PFSK-1 (cell line): ENCODE measurements around the gene FYN.

Source experiments
- POLR2AphosphoS5 ChIP-seq: IDR thresholded peaks from 2 replicates; pipeline ENCODE4 v1.6.1; 2012; ENCODE audit warnings: low read depth, mild to moderate bottlenecking, control low read depth, low read length, moderate library complexity
- REST ChIP-seq, 2 experiments: IDR thresholded peaks; 2 replicates each; pipeline versions ENCODE4 v1.6.1 to v1.8.0; 2011 to 2012; ENCODE audit warnings: low read depth in 2 of 2, low read length in 2 of 2, control low read depth in 1 of 2, inconsistent platforms in 1 of 2, mild to moderate bottlenecking in 1 of 2, moderate library complexity in 1 of 2; ENCODE audit not compliant: insufficient read depth in 1 of 2
- TAF1 ChIP-seq: IDR thresholded peaks from 2 replicates; pipeline ENCODE4 v1.6.1; 2012; ENCODE audit warnings: low read length, control low read depth, borderline replicate concordance; ENCODE audit not compliant: insufficient read depth

- TF ChIP-seq TAF1 = no peak
- TF ChIP-seq REST (IDR thresholded peaks at IDR 0.05; ENCODE audit: insufficient read depth in 1 of 2, low read depth in 2 of 2, low read length in 2 of 2) = no peak
- TF ChIP-seq POLR2AphosphoS5 = no peak
Observed at GRCh38 chr6:111768431-111768770, 104.9 kb downstream of the FYN start.
